NCI-H187 treated with DMSO at 0.1 percent for 48 hours (cell line): ENCODE data around the gene MIEN1.
"Not testable (repeated sequence)": the region's sequence is repeated elsewhere in the genome, so short reads cannot be mapped to it uniquely, and the experiment has no call there.

ENCODE experiments used
- DNase-seq: peaks from one replicate; lab custom pipeline; 2025; lab: John Stamatoyannopoulos, UW

MIEN1 gene

GRCh38 chr17:39755554-39756379, 25.4 kb upstream of the MIEN1 start:
- DNase-seq, result no peak

- DNase-seq, result no peak
Observed at GRCh38 chr17:39754958-39755553, 24.7 kb upstream of the MIEN1 start.

- DNase-seq, result no peak
Observed at GRCh38 chr17:39754161-39754957, 24.0 kb upstream of the MIEN1 start.

DNA sequence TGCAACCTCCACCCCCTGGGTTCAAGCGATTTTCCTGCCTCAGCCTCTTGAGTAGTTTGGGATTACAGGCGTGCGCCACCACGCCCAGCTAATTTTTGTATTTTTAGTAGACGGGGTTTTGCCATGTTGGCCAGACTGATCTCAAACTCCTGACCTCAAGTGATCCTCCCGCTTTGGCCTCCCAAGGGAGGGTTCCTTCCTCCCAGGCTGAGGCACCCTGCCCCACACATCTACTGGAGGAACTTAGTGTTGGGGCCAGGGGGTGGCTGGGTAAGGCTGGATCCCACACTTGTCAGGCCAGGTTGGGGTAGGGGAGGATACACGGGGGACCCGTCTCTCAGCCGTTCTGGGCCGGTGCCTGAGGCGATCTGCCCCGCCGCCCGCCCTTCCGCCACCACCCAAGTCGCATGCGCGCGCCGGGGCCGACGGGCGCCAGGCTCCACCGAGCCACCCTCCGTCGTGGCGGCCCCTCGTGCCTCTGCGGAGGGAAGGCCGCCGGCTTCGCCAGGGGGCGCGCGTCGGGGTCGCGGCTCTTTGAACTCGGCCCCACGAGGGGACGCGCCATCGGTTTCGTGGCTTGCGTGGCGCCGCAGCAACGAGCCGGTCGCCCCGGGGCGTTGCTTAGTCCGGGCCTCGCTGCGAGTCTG, 23.3 kb upstream of the MIEN1 start:
- no peak for DNase-seq

DNA sequence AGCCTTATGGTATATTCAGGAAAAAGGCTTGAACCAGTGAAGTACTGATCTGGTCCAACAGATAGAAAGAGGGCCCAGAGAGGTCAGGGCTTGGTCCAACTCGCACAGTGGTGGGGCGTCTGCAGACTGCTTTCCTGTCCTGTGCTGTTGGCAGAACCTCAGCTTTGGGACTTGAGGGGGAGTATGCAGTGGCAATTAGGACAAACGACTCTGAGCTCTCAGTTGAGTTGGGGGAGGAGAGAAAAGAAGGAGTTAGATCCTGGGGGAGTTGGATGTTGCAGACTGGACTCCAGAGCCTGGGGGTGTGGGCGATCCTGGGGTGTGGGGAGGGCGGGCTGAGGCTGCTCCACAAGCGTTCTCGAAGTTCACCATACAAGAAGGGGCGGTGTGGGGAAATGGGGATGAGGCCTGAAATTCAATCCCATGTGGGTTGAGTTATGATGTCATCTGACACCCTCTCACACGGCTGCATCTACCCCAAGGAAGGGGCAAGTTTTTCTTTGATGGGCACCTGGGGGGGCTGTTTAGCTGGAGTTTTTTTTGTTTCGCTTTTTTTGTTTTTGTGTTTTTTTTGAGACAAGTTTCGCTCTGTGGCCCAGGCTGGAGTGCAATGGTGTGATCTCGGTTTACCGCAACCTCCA, 22.0 kb upstream of the MIEN1 start:
- no peak for DNase-seq

GRCh38 chr17:39751637-39752036, 21.3 kb upstream of the MIEN1 start:
- no peak for DNase-seq

DNA sequence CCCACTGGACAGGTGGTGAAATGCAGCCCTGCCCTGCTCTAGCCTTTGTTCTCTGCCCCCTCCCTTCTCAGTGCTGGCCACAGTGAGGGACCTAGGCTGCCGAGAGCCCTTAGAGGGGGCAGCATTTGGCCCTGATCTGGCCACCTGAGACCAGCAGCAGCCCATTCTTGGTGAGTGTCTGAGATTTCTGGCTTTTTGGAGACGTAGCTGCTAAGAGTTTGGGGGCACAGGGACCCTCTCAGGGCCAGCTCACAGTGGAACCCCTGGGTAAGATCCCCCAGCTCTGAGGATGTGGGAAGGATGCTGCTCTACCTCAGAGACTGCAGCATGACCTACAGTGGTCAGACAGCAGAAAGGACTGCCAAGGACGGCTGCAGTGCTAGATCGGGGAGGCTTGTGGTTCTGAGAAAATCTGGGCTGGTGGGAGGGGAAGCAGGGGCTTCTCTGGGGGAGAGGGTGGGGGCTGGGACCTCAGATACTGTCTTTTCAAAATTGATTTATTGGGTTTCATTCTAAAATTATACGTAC, 20.7 kb upstream of the MIEN1 start:
- no peak for DNase-seq

- no peak for DNase-seq
Observed at GRCh38 chr17:39750131-39751015, 20.0 kb upstream of the MIEN1 start.

- DNase-seq, result not testable (repeated sequence)
Observed at GRCh38 chr17:39748444-39749034, 18.2 kb upstream of the MIEN1 start.

GRCh38 chr17:39747745-39748144, 17.4 kb upstream of the MIEN1 start:
- DNase-seq, result no peak

DNA sequence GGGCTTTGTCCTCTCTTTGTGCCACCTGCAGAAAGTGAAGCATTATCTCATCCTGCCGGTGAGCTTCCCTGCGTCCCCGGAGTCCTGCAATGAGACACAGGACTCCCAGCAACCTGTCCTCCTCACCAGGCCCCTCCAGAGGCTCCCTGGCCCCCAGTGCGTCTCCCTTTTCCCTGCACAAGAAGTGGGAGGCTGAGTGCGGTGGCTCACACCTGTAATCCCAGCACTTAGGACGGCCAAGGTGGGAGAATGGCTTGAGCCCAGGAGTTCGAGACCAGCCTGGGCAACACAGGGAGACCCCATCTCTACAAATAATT, 15.8 kb upstream of the MIEN1 start:
- DNase-seq, result no peak

DNA sequence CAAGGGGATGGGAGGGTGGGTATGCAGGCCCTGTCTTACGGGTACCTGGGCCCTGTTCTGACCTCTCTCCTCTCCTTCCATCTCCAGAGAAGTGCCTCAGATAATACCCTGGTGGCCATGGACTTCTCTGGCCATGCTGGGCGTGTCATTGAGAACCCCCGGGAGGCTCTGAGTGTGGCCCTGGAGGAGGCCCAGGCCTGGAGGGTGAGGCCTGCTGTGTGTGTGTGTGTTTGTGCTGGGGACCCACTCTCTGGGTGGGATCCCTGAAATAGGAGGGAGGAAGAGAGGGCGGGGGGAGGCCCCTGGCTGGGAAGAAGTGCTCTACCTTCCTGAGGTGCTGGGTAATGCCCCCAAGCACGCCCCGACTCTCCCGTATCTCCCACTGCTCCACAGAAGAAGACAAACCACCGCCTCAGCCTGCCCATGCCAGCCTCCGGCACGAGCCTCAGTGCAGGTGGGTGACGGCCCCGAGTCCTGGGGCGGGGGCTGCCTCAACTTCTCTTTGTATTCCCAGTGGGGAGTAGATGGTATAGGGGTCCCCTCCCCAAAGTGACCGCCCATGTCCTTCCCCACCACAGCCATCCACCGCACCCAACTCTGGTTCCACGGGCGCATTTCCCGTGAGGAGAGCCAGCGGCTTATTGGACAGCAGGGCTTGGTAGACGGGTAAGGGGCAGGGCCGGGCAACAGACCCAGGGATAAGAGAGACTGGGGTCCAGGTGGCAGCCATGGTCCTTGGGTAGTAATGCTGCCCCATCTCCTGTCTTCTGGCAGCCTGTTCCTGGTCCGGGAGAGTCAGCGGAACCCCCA, 15.2 kb upstream of the MIEN1 start:
- DNase-seq, result no peak

GRCh38 chr17:39744836-39745215, 14.5 kb upstream of the MIEN1 start:
- no peak for DNase-seq

GRCh38 chr17:39744075-39744835, 13.9 kb upstream of the MIEN1 start:
- no peak for DNase-seq

GRCh38 chr17:39742856-39743436, 12.6 kb upstream of the MIEN1 start:
- no peak for DNase-seq

DNA sequence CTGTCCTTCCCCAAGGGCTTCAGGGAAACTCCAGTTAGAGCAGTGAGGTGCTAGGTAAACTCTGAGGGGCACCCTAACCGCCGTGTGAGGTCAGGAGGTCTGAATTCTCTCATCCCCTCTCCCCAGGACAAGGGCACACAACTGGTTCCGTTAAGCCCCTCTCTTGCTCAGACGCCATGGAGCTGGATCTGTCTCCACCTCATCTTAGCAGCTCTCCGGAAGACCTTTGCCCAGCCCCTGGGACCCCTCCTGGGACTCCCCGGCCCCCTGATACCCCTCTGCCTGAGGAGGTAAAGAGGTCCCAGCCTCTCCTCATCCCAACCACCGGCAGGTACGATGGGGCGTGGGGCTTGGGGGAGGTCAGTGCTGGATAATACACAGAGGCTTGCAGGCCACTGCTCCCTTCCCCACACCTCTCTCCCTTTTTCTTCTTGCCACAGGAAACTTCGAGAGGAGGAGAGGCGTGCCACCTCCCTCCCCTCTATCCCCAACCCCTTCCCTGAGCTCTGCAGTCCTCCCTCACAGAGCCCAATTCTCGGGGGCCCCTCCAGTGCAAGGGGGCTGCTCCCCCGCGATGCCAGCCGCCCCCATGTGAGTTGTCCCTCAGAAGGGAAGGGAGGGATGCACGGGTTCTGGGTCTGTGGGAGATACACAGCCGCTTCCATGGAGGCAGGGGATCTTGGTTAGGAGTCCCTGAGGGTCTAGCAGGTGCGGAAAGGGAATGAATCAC, 12.0 kb upstream of the MIEN1 start:
- no peak for DNase-seq

GRCh38 chr17:39740357-39741111, 10.2 kb upstream of the MIEN1 start:
- DNase-seq, result no peak
